Measurements from ENCODE around the gene CDH12.

DNA sequence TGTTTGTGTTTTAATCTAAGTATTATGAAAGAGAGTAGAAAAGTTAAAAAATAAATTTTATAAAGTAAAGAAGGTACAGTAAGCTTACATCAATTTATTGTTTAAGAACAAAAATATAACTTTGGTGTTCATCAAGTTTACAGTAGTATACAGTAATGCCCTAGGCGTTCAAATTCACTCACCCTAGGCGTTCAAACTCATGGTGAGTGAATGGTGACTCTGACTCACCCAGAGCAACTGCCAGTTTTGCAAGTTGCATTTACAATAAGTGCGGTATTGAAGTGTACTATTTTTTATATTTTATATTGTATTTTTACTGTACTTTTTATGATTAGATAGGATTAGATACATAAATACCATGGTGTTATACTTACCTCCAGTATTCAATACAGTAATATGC is 421.3 kb downstream of the CDH12 start:
- TF ChIP-seq, protein P1, sequence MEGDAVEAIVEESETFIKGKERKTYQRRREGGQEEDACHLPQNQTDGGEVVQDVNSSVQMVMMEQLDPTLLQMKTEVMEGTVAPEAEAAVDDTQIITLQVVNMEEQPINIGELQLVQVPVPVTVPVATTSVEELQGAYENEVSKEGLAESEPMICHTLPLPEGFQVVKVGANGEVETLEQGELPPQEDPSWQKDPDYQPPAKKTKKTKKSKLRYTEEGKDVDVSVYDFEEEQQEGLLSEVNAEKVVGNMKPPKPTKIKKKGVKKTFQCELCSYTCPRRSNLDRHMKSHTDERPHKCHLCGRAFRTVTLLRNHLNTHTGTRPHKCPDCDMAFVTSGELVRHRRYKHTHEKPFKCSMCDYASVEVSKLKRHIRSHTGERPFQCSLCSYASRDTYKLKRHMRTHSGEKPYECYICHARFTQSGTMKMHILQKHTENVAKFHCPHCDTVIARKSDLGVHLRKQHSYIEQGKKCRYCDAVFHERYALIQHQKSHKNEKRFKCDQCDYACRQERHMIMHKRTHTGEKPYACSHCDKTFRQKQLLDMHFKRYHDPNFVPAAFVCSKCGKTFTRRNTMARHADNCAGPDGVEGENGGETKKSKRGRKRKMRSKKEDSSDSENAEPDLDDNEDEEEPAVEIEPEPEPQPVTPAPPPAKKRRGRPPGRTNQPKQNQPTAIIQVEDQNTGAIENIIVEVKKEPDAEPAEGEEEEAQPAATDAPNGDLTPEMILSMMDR (IDR thresholded peaks at IDR 0.05; ENCODE audit: low read length): no peak
- no peak for TF ChIP-seq EZH2 (IDR thresholded peaks at IDR 0.05; ENCODE audit: borderline replicate concordance, low read length)

Data from OCI-LY1 (cell line).